Liver (tissue), 9 donors: ENCODE data around the gene CFAP54. TPM values are rescaled to one million over a fixed set of nuclear protein-coding genes. Genes with fewer than 3 reads are reported as not detected.

Experiments
- DNase-seq: peaks from one replicate; pipeline ENCODE4 v3.0.0-alpha.2; 2017; ENCODE audit warnings: low spot score
- H3K27ac ChIP-seq, 2 donors: one replicate each; pipeline ENCODE4 v1.7.0; 2013; ENCODE audit warnings: inconsistent platforms in 2 of 2, low read length in 2 of 2, control low read depth in 1 of 2, low read depth in 1 of 2, mild to moderate bottlenecking in 1 of 2
- H3K27me3 ChIP-seq, 4 donors: one replicate each; pipeline versions ENCODE4 v1.6.1 to v1.7.0; 2013; ENCODE audit warnings: low read length in 3 of 4, inconsistent platforms in 1 of 4, mild to moderate bottlenecking in 1 of 4, moderate library complexity in 1 of 4; ENCODE audit not compliant: control insufficient read depth in 4 of 4, insufficient read depth in 4 of 4
- H3K36me3 ChIP-seq, 4 donors: one replicate each; pipeline versions ENCODE4 v1.6.1 to v1.7.0; 2013; ENCODE audit warnings: low read length in 3 of 4, mild to moderate bottlenecking in 3 of 4, low read depth in 1 of 4, moderate library complexity in 1 of 4; ENCODE audit not compliant: control insufficient read depth in 4 of 4, insufficient read depth in 3 of 4
- H3K4me1 ChIP-seq, 4 donors: one replicate each; pipeline versions ENCODE4 v1.6.1 to v1.7.0; 2013; ENCODE audit warnings: low read length in 3 of 4, mild to moderate bottlenecking in 3 of 4, moderate library complexity in 1 of 4; ENCODE audit not compliant: control insufficient read depth in 4 of 4, insufficient read depth in 4 of 4
- H3K4me3 ChIP-seq, 3 donors: one replicate each; pipeline versions ENCODE4 v1.6.1 to v1.7.0; 2013; ENCODE audit warnings: low read length in 3 of 3, control low read depth in 1 of 3, low read depth in 1 of 3, mild to moderate bottlenecking in 1 of 3
- H3K9ac ChIP-seq, 2 donors: one replicate each; pipeline ENCODE4 v1.7.0; 2013; ENCODE audit warnings: low read length in 2 of 2, mild to moderate bottlenecking in 2 of 2, moderate library complexity in 2 of 2, control low read depth in 1 of 2, low read depth in 1 of 2
- H3K9me3 ChIP-seq, 4 donors: one replicate each; pipeline versions ENCODE4 v1.6.1 to v1.7.0; 2013; ENCODE audit warnings: low read length in 3 of 4; ENCODE audit not compliant: control insufficient read depth in 4 of 4
- EGR1 ChIP-seq, 2 donors: IDR thresholded peaks; 2 replicates each; pipeline ENCODE4 v1.6.1; 2016 to 2018; ENCODE audit warnings: antibody characterized with exemption in 2 of 2, low read depth in 2 of 2
- FOXA1 ChIP-seq: IDR thresholded peaks from 2 replicates; pipeline ENCODE4 v1.6.1; 2016; ENCODE audit warnings: antibody characterized with exemption
- FOXA2 ChIP-seq: IDR thresholded peaks from 2 replicates; pipeline ENCODE4 v1.6.1; 2016; ENCODE audit warnings: antibody characterized with exemption
- GABPA ChIP-seq, 2 donors: IDR thresholded peaks in 1 of 2; conservative IDR thresholded peaks in 1 of 2; 2 replicates each; pipeline ENCODE4 v1.6.1; 2016; ENCODE audit warnings: antibody characterized with exemption in 2 of 2, mild to moderate bottlenecking in 1 of 2, moderate library complexity in 1 of 2
- HNF4A ChIP-seq, 2 donors: conservative IDR thresholded peaks; 2 replicates each; pipeline ENCODE4 v1.6.1; 2016; ENCODE audit warnings: antibody characterized with exemption in 2 of 2, mild to moderate bottlenecking in 2 of 2
- HNF4G ChIP-seq: IDR thresholded peaks from 2 replicates; pipeline ENCODE4 v1.6.1; 2016; ENCODE audit warnings: antibody characterized with exemption
- JUND ChIP-seq, 2 donors: IDR thresholded peaks; 2 replicates each; pipeline ENCODE4 v1.6.1; 2016; ENCODE audit warnings: antibody characterized with exemption in 2 of 2
- NR2F2 ChIP-seq: IDR thresholded peaks from 2 replicates; pipeline ENCODE4 v1.6.1; 2016; ENCODE audit warnings: antibody characterized with exemption
- SP1 ChIP-seq: IDR thresholded peaks from 2 replicates; pipeline ENCODE4 v1.6.1; 2018; ENCODE audit warnings: antibody characterized with exemption, mild to moderate bottlenecking
- TAF1 ChIP-seq: conservative IDR thresholded peaks from 2 replicates; pipeline ENCODE4 v1.6.1; 2016; ENCODE audit warnings: antibody characterized with exemption, mild to moderate bottlenecking
- YY1 ChIP-seq: IDR thresholded peaks from 2 replicates; pipeline ENCODE4 v1.6.1; 2016; ENCODE audit warnings: antibody characterized with exemption, mild to moderate bottlenecking
- WGBS: extraction: QIAGEN DNeasy Blood & Tissue Kit; methylation state at CpG from one replicate; pipeline ENCODE4 v1.1.7; 2013; 5-methylcytosine and 5-hydroxymethylcytosine counted together
- polyA plus RNA-seq, 2 donors: library from polyadenylated mRNA; stranded (reverse) in 1 of 2; unstranded in 1 of 2; fragments of 200-250 nt in 1 of 2; fragments of >200 nt in 1 of 2; fragmentation: Nextera tagmentation in 1 of 2; extraction: Ambion mirVana in 1 of 2; gene quantifications; one replicate each; pipeline versions ENCODE4 v1.2.1 to v1.2.3, GENCODE V29; 2013 to 2015
- total RNA-seq, 2 donors: library from RNA; depleted of rRNA; stranded (reverse); fragments of >200 nt; gene quantifications; one replicate each; pipeline ENCODE4 v1.2.3, GENCODE V29; 2014
- TF ChIP-seq, protein P1 (sequence below): IDR thresholded peaks from 2 replicates; pipeline ENCODE4 v1.6.1; 2016; ENCODE audit warnings: antibody characterized with exemption
- TF ChIP-seq, protein P2 (sequence below): fragments of 150-350 bp; IDR thresholded peaks from 2 replicates; pipeline ENCODE4 v1.5.1; 2017; ENCODE audit warnings: improper control_type of control experiment, low read depth, low read length; ENCODE audit not compliant: missing input control
- TF ChIP-seq, protein P3 (sequence below): IDR thresholded peaks from 2 replicates; pipeline ENCODE4 v1.6.1; 2016; ENCODE audit warnings: antibody characterized with exemption
- TF ChIP-seq, protein P4 (sequence below): IDR thresholded peaks from 2 replicates; pipeline ENCODE4 v1.6.1; 2016; ENCODE audit warnings: antibody characterized with exemption, mild to moderate bottlenecking
- donor health status: healthy.
- donor health status: healthy.
- donor health status: healthy.
- donor health status: healthy.
- donor health status: healthy.

The CFAP54 gene
- total and polyA plus RNA-seq, 4 donors = 0.01 to 0.19 (median 0.15) TPM

DNA sequence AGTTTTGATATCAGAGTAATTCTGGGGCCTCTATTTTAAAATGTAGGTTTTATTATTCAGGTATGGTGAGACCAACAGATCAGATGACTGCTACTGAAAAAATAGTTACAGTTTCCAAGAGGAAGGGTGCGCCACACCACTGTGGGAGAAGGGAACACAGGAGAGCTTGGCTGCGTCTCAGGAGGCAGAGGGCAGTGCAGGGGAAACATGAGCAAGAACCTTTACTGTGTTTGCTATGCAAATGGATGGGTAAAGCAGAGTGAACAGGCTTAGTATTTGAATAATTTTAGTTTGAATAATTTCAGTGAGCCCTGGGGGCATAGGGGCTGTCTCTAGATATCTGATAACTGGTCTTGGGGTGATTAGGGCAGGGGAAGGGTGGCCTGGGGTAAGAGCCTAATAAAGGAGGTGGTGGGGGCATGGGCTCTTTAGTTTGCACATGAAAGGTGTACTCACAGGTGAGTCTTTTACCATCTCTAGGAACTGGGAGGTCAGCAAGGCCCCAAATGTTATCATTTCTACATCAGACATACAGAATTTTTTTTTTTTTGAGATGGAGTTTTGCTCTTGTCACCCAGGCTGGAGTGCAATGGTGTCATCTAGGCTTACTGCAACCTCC lies 220.9 kb downstream of the CFAP54 start:
- H3K4me1 ChIP-seq = no peaks in the 10 kb centered on the region
- no peak for DNase-seq
- no peaks in the 10 kb centered on the region for H3K36me3 ChIP-seq
- H3K27ac ChIP-seq = no peak overlapping the region
- H3K9ac ChIP-seq = no peak overlapping the region
- H3K27me3 ChIP-seq = no peaks in the 10 kb centered on the region
- TF ChIP-seq JUND (IDR thresholded peaks at IDR 0.05) = no peak
- TF ChIP-seq SP1 = no peak
- TF ChIP-seq FOXA2 = no peak
- no peak for TF ChIP-seq GABPA (IDR thresholded peaks at IDR 0.05 in 1 of 2, conservative IDR thresholded peaks at IDR 0.05 in 1 of 2)
- H3K4me3 ChIP-seq = no peak overlapping the region
- no peaks in the 10 kb centered on the region for H3K9me3 ChIP-seq
- 77% methylated on average over 2 of the region's 2 CpGs for WGBS

DNA sequence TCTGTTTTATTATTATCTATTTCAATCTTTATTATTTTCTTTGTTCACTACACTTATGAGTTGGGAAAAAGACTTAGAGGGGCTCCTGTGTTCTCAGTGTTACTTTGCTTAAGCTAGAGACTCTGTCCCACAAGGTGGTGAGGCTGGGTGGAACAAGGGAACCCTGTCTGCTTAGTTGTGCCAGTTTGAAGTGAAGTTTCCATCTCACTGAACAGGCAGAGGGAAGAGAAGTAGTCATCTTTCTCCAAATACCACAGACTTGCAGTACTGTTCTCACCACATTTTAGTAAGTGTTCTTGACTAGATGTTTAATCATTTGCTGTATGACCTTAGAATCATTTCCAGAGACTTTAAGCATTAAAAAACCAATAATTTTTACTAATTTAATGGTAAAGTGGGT lies 222.0 kb downstream of the CFAP54 start:
- DNase-seq = no peak
- no peak overlapping the region for H3K27ac ChIP-seq
- H3K9ac ChIP-seq = no peak overlapping the region
- H3K27me3 ChIP-seq = no peaks in the 10 kb centered on the region
- no peak overlapping the region for H3K4me3 ChIP-seq
- TF ChIP-seq GABPA (IDR thresholded peaks at IDR 0.05 in 1 of 2, conservative IDR thresholded peaks at IDR 0.05 in 1 of 2) (no peak), JUND (IDR thresholded peaks at IDR 0.05) (no peak), FOXA2 (no peak), EGR1 (IDR thresholded peaks at IDR 0.05; ENCODE audit: low read depth in 2 of 2) (no peak), YY1 (no peak), HNF4G (no peak), FOXA1 (no peak)
- TF ChIP-seq, protein P1, sequence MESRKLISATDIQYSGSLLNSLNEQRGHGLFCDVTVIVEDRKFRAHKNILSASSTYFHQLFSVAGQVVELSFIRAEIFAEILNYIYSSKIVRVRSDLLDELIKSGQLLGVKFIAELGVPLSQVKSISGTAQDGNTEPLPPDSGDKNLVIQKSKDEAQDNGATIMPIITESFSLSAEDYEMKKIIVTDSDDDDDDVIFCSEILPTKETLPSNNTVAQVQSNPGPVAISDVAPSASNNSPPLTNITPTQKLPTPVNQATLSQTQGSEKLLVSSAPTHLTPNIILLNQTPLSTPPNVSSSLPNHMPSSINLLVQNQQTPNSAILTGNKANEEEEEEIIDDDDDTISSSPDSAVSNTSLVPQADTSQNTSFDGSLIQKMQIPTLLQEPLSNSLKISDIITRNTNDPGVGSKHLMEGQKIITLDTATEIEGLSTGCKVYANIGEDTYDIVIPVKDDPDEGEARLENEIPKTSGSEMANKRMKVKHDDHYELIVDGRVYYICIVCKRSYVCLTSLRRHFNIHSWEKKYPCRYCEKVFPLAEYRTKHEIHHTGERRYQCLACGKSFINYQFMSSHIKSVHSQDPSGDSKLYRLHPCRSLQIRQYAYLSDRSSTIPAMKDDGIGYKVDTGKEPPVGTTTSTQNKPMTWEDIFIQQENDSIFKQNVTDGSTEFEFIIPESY = no peak
- TF ChIP-seq, protein P2, sequence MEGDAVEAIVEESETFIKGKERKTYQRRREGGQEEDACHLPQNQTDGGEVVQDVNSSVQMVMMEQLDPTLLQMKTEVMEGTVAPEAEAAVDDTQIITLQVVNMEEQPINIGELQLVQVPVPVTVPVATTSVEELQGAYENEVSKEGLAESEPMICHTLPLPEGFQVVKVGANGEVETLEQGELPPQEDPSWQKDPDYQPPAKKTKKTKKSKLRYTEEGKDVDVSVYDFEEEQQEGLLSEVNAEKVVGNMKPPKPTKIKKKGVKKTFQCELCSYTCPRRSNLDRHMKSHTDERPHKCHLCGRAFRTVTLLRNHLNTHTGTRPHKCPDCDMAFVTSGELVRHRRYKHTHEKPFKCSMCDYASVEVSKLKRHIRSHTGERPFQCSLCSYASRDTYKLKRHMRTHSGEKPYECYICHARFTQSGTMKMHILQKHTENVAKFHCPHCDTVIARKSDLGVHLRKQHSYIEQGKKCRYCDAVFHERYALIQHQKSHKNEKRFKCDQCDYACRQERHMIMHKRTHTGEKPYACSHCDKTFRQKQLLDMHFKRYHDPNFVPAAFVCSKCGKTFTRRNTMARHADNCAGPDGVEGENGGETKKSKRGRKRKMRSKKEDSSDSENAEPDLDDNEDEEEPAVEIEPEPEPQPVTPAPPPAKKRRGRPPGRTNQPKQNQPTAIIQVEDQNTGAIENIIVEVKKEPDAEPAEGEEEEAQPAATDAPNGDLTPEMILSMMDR = no peak
- TF ChIP-seq, protein P3, sequence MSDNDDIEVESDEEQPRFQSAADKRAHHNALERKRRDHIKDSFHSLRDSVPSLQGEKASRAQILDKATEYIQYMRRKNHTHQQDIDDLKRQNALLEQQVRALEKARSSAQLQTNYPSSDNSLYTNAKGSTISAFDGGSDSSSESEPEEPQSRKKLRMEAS = no peak
- no peaks in the 10 kb centered on the region for H3K9me3 ChIP-seq
- no peaks in the 10 kb centered on the region for H3K36me3 ChIP-seq
- H3K4me1 ChIP-seq = no peaks in the 10 kb centered on the region

DNA sequence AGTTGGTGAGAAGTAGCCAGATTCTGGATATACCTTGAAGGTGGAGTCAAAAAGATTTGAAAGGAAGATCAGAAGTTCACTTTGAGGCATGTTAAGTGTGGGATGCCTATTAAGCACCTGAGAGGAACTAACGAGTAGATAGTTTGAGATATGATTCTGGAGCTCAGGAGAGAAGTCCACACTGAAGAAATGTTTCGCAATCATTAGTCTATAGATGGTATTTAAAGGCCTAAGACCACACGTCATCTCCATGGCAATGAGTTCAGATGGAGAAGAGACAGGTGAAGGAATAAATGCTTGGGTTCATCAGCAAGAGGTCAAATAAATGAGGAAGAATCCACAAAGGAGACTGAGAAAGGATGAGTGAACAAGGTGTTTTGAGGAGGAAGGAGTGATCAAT lies 224.8 kb downstream of the CFAP54 start:
- H3K4me1 ChIP-seq = no peaks in the 10 kb centered on the region
- H3K27me3 ChIP-seq = no peaks in the 10 kb centered on the region
- WGBS = 75% methylated on average over 3 of the region's 3 CpGs
- H3K9ac ChIP-seq = no peak overlapping the region
- no peaks in the 10 kb centered on the region for H3K36me3 ChIP-seq
- H3K27ac ChIP-seq = no peak overlapping the region
- H3K9me3 ChIP-seq = no peaks in the 10 kb centered on the region
- DNase-seq = no peak
- H3K4me3 ChIP-seq = no peak overlapping the region
- no peak for TF ChIP-seq YY1
- TF ChIP-seq, protein P1 = no peak
- TF ChIP-seq, protein P4, sequence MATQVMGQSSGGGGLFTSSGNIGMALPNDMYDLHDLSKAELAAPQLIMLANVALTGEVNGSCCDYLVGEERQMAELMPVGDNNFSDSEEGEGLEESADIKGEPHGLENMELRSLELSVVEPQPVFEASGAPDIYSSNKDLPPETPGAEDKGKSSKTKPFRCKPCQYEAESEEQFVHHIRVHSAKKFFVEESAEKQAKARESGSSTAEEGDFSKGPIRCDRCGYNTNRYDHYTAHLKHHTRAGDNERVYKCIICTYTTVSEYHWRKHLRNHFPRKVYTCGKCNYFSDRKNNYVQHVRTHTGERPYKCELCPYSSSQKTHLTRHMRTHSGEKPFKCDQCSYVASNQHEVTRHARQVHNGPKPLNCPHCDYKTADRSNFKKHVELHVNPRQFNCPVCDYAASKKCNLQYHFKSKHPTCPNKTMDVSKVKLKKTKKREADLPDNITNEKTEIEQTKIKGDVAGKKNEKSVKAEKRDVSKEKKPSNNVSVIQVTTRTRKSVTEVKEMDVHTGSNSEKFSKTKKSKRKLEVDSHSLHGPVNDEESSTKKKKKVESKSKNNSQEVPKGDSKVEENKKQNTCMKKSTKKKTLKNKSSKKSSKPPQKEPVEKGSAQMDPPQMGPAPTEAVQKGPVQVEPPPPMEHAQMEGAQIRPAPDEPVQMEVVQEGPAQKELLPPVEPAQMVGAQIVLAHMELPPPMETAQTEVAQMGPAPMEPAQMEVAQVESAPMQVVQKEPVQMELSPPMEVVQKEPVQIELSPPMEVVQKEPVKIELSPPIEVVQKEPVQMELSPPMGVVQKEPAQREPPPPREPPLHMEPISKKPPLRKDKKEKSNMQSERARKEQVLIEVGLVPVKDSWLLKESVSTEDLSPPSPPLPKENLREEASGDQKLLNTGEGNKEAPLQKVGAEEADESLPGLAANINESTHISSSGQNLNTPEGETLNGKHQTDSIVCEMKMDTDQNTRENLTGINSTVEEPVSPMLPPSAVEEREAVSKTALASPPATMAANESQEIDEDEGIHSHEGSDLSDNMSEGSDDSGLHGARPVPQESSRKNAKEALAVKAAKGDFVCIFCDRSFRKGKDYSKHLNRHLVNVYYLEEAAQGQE = no peak
- TF ChIP-seq NR2F2 = no peak
- TF ChIP-seq FOXA1 = no peak
- TF ChIP-seq TAF1 = no peak
- no peak for TF ChIP-seq GABPA (IDR thresholded peaks at IDR 0.05 in 1 of 2, conservative IDR thresholded peaks at IDR 0.05 in 1 of 2)
- TF ChIP-seq, protein P3 = no peak
- no peak for TF ChIP-seq HNF4A (conservative IDR thresholded peaks at IDR 0.05)
